Measurements from ENCODE around the gene GRHL3. TPM values are rescaled to one million over a fixed set of nuclear protein-coding genes. Genes with fewer than 3 reads are reported as not detected.

The GRHL3 gene
- total and polyA plus RNA-seq, 4 donors, result 0.07 to 0.09 (median 0.09) TPM

- no peaks in the 10 kb centered on the region for H3K27me3 ChIP-seq (ENCODE audit: control insufficient read depth in 4 of 4, insufficient read depth in 4 of 4, low read length in 3 of 4)
- H3K9ac ChIP-seq (ENCODE audit: low read depth in 1 of 2, low read length in 2 of 2), result no peak overlapping the region
- no peaks in the 10 kb centered on the region for H3K36me3 ChIP-seq (ENCODE audit: control insufficient read depth in 4 of 4, insufficient read depth in 3 of 4, low read depth in 1 of 4, low read length in 3 of 4)
- H3K27ac ChIP-seq (ENCODE audit: low read depth in 1 of 2, low read length in 2 of 2), result no peak overlapping the region
- H3K9me3 ChIP-seq (ENCODE audit: control insufficient read depth in 4 of 4, low read length in 3 of 4), result no peaks in the 10 kb centered on the region
- DNase-seq (ENCODE audit: low spot score), result no peak
- H3K4me3 ChIP-seq (ENCODE audit: low read depth in 1 of 3, low read length in 3 of 3), result no peak overlapping the region
- TF ChIP-seq SP1 (IDR thresholded peaks at IDR 0.05) (no peak), TAF1 (conservative IDR thresholded peaks at IDR 0.05) (no peak), RAD21 (IDR thresholded peaks at IDR 0.05) (no peak), YY1 (IDR thresholded peaks at IDR 0.05) (no peak), ZBTB33 (IDR thresholded peaks at IDR 0.05) (no peak), NR2F2 (IDR thresholded peaks at IDR 0.05) (no peak), CTCF (IDR thresholded peaks at IDR 0.05; ENCODE audit: low read depth, low read length, missing input control) (no peak), GABPA (IDR thresholded peaks at IDR 0.05 in 1 of 2, conservative IDR thresholded peaks at IDR 0.05 in 1 of 2) (no peak)
- 90% methylated on average over 2 of the region's 2 CpGs for WGBS
- H3K4me1 ChIP-seq (ENCODE audit: control insufficient read depth in 4 of 4, insufficient read depth in 4 of 4, low read length in 3 of 4), result no peaks in the 10 kb centered on the region
These were observed 30.7 kb downstream of the GRHL3 start for GRCh38 chr1:24349891-24350290.

GRCh38 chr1:24351247-24351646 lies 32.1 kb downstream of the GRHL3 start:
- H3K27me3 ChIP-seq (ENCODE audit: control insufficient read depth in 4 of 4, insufficient read depth in 4 of 4, low read length in 3 of 4), result no peaks in the 10 kb centered on the region
- 86% methylated on average over 4 of the region's 4 CpGs for WGBS
- TF ChIP-seq TAF1 (conservative IDR thresholded peaks at IDR 0.05) (no peak), RXRA (IDR thresholded peaks at IDR 0.05) (no peak), HNF4A (conservative IDR thresholded peaks at IDR 0.05) (no peak), MAX (IDR thresholded peaks at IDR 0.05) (no peak), JUND (IDR thresholded peaks at IDR 0.05) (no peak), GABPA (IDR thresholded peaks at IDR 0.05 in 1 of 2, conservative IDR thresholded peaks at IDR 0.05 in 1 of 2) (no peak), FOXA1 (IDR thresholded peaks at IDR 0.05) (no peak), REST (IDR thresholded peaks at IDR 0.05) (no peak)
- no peak overlapping the region for H3K4me3 ChIP-seq (ENCODE audit: low read depth in 1 of 3, low read length in 3 of 3)
- no peak for DNase-seq (ENCODE audit: low spot score)
- no peak overlapping the region for H3K27ac ChIP-seq (ENCODE audit: low read depth in 1 of 2, low read length in 2 of 2)
- no peak overlapping the region for H3K9ac ChIP-seq (ENCODE audit: low read depth in 1 of 2, low read length in 2 of 2)
- H3K4me1 ChIP-seq (ENCODE audit: control insufficient read depth in 4 of 4, insufficient read depth in 4 of 4, low read length in 3 of 4), result no peaks in the 10 kb centered on the region
- no peaks in the 10 kb centered on the region for H3K36me3 ChIP-seq (ENCODE audit: control insufficient read depth in 4 of 4, insufficient read depth in 3 of 4, low read depth in 1 of 4, low read length in 3 of 4)
- no peaks in the 10 kb centered on the region for H3K9me3 ChIP-seq (ENCODE audit: control insufficient read depth in 4 of 4, low read length in 3 of 4)
